Skin epidermis (tissue), 12 donors: ENCODE results near the gene MYMX.
"Not testable (repeated sequence)": the region's sequence is repeated elsewhere in the genome, so short reads cannot be mapped to it uniquely, and the experiment has no call there.

Experiments used
- H3K27ac ChIP-seq, 21 experiments: fragments of 200-600 bp; sonication (generic) in 11 of 21; one replicate each; pipeline ENCODE4 v1.5.0; 2020; ENCODE audit warnings: mild to moderate bottlenecking in 3 of 21, inconsistent platforms in 2 of 21, moderate library complexity in 2 of 21
- H3K4me3 ChIP-seq, 7 experiments: fragments of 200-600 bp; sonication (generic) in 2 of 7; one replicate each; pipeline ENCODE4 v1.5.0; 2020; ENCODE audit warnings: inconsistent platforms in 2 of 7, mild to moderate bottlenecking in 2 of 7, moderate library complexity in 1 of 7

The MYMX gene

DNA sequence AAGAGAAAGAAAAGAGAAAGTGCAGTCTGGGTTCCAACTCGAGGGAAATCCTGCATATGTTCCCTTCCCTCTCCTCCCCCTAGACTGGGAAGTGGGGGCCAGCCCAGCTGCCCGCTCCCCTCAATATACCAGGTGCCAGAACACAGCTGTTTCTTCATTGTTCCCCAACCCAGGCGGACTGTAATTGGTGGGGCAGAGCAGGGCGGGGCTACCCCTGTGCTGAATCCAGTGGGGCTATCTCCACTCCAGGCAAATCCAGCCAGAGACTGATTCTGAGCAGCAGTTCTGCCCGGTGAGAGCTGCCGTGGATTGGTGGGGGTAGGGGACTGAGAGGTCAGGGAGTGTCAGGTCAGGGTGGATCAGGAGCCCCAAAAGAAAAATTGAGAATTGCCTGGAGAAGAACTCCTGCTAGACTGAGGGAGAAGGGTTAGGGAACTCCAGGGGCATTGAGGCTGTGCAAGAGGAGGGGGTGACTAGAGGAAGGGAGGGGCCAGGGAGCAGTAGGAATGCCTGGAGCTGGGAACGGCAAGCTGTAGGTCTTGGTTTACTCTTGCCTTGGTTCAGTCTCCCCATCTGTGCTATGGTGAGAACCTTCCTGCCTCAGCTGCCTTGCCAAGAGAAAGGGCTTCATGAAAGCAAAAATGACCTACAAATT is at the start of gene MYMX:
Gene MYMX, plus strand, starts transcription at position 250 of the 655 bp plus-strand sequence. CDS start 546 bp downstream, outside the sequence.
- H3K4me3 ChIP-seq, result no peak within 1 kb of the TSS
- H3K27ac ChIP-seq, result peak within 1 kb of the TSS in 14 of 21 experiments; percentile 2 to 91 (median 63)

DNA sequence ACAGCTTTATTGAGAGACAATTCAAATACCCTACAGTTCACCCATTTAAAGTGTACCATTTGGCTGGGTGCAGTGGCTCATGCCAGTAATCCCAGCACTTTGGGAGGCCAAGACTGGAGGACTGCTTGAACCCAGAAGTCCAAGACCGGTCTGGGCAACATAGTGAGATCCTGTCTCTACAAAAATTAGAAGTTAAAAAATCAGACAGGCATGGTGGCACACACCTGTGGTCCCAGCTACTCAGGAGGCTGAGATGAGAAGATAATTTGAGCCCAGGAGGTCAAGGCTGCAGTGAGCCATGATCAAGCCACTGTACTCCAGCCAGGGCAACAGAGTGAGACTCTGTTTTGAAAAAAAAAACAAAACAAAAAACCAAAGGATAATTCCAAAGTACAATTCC is 49.2 kb upstream of the MYMX start:
- no peak overlapping the region for H3K4me3 ChIP-seq
- no peak overlapping the region for H3K27ac ChIP-seq

GRCh38 chr6:44169154-44169553 is 47.6 kb upstream of the MYMX start:
- H3K27ac ChIP-seq, result no peak overlapping the region

GRCh38 chr6:44169886-44170570 is 46.7 kb upstream of the MYMX start:
- no peak overlapping the region for H3K27ac ChIP-seq
- H3K4me3 ChIP-seq, result no peak overlapping the region

More at GRCh38 chr6:44169154-44169553, 47.6 kb upstream of the MYMX start:
- H3K4me3 ChIP-seq, result no peak overlapping the region

DNA sequence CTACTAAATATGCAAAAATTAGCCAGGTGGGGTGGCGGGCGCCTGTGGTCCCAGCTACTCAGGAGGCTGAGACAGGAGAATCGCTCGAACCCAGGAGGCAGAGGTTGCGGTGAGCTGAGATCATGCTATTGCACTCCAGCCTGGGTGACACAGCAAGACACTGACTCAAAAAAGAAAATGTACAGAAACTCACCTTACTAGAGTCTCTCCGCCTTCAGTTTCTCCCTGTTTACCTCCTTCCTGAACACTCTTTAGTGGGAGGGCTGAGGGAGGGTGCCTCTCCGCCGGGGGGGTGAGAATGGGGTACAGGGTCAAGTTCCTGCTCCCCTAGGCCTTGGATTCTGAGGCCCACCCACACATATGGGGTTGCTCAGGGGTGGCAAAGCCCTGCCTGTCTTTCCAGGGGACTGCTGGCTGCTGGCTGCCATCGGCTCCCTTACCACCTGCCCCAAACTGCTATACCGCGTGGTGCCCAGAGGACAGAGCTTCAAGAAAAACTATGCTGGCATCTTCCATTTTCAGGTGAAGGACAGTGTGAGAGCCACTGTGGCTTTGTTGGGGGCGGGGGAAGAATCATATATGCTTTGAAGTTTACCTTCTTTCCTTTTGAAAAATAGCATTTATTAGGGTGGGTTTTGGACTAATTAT is 44.7 kb upstream of the MYMX start:
- H3K4me3 ChIP-seq, result no peak overlapping the region
- no peak overlapping the region for H3K27ac ChIP-seq

DNA sequence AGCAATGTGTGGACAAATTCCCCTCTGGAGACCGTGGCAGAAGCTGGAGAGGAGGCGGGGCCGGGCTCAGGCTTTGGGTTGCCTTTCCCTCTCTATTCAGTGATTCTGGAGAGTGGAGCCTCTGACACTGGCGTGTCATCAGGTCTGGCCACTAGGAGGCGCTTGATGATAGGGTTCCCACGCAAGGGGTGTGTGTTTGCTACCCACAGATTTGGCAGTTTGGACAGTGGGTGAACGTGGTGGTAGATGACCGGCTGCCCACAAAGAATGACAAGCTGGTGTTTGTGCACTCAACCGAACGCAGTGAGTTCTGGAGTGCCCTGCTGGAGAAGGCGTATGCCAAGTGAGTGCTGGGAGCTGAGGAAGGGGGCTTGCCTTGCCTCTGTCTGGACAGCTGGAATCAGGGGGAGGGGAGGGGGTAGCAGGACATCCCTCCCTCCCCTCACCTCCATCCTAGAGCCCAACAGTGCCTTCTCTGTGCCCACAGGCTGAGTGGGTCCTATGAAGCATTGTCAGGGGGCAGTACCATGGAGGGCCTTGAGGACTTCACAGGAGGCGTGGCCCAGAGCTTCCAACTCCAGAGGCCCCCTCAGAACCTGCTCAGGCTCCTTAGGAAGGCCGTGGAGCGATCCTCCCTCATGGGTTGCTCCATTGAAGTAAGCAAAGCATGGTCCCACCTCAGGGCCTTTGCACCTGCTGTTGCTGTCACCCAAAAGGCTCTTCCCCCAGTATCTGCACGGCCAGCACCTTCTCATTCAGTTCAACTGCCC is 43.8 kb upstream of the MYMX start:
- Histone ChIP-seq H3K4me3 (no peak overlapping the region), H3K27ac (no peak overlapping the region)

- Histone ChIP-seq H3K27ac (peak overlapping the region in 1 of 21 experiments; percentile 42), H3K4me3 (no peak overlapping the region)
Measured at GRCh38 chr6:44176130-44176761, 40.5 kb upstream of the MYMX start.

- Histone ChIP-seq H3K27ac (peak overlapping the region in 3 of 21 experiments; percentile 7 to 42 (median 20)), H3K4me3 (no peak overlapping the region)
Measured at GRCh38 chr6:44176762-44177509, 39.8 kb upstream of the MYMX start.

DNA sequence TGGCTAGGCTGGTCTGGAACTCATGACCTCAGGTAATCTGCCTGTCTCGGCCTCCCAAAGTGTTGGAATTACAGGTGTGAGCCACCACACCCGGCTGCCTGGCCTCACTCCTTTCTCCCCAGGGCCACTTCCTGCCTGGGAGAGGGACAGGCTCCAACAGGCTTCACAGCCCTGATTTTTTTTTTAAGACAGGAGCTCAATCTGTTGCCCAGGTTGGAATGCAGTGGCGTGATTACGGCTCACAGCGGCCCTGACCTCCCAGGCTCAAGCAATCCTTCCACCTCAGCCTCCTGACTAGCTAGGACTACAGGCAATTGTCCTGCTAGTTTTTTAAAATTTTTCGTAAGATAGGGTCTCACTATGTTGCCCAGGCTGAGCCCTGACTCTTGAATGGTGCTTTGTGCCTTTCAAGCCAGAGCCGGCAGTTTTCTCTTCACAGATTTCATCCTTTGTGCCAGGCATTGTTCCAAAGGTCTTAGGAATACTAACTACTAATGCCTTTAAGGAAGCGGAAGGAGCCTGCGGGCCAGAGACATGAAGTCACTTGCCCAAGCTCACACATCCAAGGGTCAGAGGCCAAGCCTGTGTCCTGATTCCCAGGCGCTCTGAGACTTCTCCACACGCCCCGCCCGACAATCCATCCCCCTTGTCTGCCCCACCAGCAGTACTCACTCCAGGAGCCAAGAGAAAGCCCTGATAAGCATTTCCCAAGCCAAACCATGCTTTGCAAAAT is 38.9 kb upstream of the MYMX start:
- peak overlapping the region in 11 of 21 experiments; percentile 3 to 60 (median 40) for H3K27ac ChIP-seq
- no peak overlapping the region for H3K4me3 ChIP-seq

DNA sequence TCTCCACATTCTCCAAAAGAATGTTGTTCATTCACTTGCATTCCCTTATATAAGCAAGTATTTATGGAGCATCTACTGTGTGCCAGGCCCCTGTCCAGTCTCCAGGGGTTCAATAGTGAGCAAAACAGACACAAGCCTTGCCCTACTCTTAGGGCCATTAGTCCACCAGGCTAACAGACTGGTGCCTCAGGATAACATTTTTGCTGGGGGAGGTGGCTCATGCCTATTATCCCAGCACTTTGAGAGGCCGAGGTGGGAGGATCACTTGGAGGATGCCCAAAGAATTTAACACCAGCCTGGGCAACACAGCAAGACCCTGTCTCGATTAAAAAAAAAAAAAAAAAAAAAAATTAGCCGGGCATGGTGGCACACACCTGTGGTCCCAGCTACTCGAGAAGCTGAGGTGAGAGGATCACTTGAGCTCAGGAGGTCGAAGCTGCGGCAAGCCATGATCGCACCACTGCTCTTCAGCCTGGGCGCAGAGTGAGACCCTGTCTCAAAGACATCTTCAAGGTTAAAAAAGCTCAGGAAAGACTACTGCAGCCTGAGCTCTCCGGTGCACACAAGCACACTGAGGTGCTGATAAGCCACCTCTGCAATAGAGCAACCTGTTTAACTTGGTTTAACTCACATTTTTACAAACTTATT is 38.2 kb upstream of the MYMX start:
- Histone ChIP-seq H3K4me3 (no peak overlapping the region), H3K27ac (peak overlapping the region in 9 of 21 experiments; percentile 5 to 60 (median 40))

GRCh38 chr6:44179072-44179536 is 37.6 kb upstream of the MYMX start:
- peak overlapping the region in 2 of 21 experiments; percentile 40 to 55 for H3K27ac ChIP-seq
- no peak overlapping the region for H3K4me3 ChIP-seq

DNA sequence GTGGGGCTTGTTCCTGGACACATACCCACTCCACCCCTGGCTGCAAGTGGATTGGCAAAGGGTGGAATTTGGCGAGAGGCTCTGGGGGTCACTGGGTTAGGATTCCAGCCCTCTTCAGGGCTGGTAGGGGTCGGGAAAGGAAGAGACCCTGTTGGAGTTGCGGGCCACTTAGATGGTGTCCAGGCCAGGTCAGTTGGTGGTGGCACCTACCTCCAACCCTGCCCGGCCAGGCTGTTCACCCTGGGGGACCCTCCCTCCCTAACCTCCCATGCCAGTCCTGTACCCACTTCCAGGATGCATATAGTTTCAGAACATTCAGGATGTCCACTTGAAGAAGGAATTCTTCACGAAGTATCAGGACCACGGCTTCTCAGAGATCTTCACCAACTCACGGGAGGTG is 37.1 kb upstream of the MYMX start:
- Histone ChIP-seq H3K27ac (peak overlapping the region in 1 of 21 experiments; percentile 55), H3K4me3 (no peak overlapping the region)

DNA sequence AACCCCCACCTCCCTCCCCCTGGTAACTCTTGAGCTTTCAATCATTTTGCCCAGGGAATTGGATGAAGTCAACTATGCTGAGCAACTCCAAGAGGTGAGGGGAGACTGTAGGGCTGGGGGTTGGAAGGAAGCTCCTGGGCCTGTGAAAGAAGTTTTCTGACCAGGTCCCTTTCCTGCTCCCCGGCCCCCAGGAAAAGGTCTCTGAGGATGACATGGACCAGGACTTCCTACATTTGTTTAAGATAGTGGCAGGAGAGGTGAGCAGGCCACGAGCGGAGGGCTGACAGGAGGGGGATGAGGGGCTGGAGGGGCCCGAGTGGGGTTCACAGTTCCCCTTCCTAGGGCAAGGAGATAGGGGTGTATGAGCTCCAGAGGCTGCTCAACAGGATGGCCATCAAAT is 36.3 kb upstream of the MYMX start:
- Histone ChIP-seq H3K4me3 (no peak overlapping the region), H3K27ac (no peak overlapping the region)

- H3K4me3 ChIP-seq, result no peak overlapping the region
- no peak overlapping the region for H3K27ac ChIP-seq
Measured at GRCh38 chr6:44180886-44181285, 35.8 kb upstream of the MYMX start.

DNA sequence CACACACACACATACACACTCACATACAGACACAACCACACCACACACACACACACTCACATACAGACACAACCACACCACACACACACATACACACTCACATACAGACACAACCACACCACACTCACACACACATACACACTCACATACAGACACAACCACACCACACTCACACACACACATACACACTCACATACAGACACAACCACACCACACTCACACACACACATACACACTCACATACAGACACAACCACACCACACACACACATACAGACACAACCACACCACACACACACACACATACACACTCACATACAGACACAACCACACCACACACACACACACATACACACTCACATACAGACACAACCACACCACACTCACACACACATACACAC is 34.9 kb upstream of the MYMX start:
- not testable (repeated sequence) for H3K4me3 ChIP-seq, H3K27ac ChIP-seq

DNA sequence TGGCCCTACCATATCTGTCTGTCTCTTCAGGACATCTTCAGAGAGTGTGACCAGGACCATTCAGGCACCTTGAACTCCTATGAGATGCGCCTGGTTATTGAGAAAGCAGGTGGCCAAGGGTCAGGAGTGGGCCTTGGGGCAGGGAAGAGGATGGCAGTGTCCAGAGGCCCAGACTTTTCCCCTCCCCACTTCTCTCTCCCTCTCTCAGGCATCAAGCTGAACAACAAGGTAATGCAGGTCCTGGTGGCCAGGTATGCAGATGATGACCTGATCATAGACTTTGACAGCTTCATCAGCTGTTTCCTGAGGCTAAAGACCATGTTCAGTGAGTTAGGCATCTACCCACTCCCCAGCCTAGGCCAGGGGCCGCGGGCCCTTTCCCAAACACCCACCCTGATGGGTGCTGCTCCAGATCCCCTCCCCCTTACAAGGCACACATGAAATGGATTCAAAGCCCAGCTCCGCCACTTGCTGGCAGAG is 33.8 kb upstream of the MYMX start:
- Histone ChIP-seq H3K4me3 (no peak overlapping the region), H3K27ac (peak overlapping the region in 1 of 21 experiments; percentile 3)

- Histone ChIP-seq H3K27ac (no peak overlapping the region), H3K4me3 (no peak overlapping the region)
Measured at GRCh38 chr6:44183783-44184182, 32.9 kb upstream of the MYMX start.

- not testable (repeated sequence) for H3K4me3 ChIP-seq, H3K27ac ChIP-seq
Measured at GRCh38 chr6:44185356-44185755, 31.4 kb upstream of the MYMX start.
